Measurements from ENCODE around the gene EFNA4.

Gene EFNA4

DNA sequence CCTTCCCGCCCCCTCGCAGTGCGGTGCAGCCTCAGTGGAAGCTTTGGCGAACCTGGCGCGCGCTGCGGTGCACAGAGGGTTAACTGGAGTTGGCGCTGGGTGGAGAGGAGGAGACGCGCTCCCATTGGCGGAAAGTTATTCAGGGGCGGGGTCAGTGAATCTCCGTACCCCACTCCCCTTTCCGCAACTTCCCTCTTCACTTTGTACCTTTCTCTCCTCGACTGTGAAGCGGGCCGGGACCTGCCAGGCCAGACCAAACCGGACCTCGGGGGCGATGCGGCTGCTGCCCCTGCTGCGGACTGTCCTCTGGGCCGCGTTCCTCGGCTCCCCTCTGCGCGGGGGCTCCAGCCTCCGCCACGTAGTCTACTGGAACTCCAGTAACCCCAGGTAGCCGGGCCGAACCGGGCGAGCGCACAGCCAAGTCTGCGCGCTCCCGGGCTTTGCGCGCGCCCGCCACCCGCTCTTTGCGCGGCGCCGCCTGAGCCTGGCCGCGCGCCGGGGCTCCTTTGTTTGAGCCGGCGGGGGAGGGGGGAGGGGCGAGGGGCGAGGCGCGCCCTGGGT, at the start of gene EFNA4:
TSS of gene EFNA4 (plus strand) at position 191 of the 561 bp plus-strand sequence. CDS start at position 275, 84 bp downstream.
- no peaks in the 10 kb centered on the region for H3K9me3 Mint-ChIP-seq
- peak within 1 kb of the TSS; percentile 96 for H3K4me3 Mint-ChIP-seq
- no peaks in the 10 kb centered on the region for H3K27me3 Mint-ChIP-seq
- peaks cover 29% of the 10 kb centered on the region for H3K4me1 Mint-ChIP-seq
- DNase-seq (ENCODE audit: low spot score in 2 of 2) (peak; percentile 83 to 87), ATAC-seq (ENCODE audit: low read depth) (peak; percentile 83)
- H3K27ac Mint-ChIP-seq, result peak within 1 kb of the TSS; percentile 67
- H3K36me3 Mint-ChIP-seq, result peaks cover 13% of the 10 kb centered on the region

- H3K4me3 Mint-ChIP-seq, result no peak overlapping the region
- DNase-seq (ENCODE audit: low spot score in 2 of 2), result no peak
- peaks cover 1% of the 10 kb centered on the region for H3K36me3 Mint-ChIP-seq
- H3K27ac Mint-ChIP-seq, result no peak overlapping the region
- H3K4me1 Mint-ChIP-seq, result peaks cover 57% of the 10 kb centered on the region
- H3K9me3 Mint-ChIP-seq, result no peaks in the 10 kb centered on the region
- H3K27me3 Mint-ChIP-seq, result no peaks in the 10 kb centered on the region
- no peak for ATAC-seq (ENCODE audit: low read depth)
Observed at GRCh38 chr1:155014709-155015508, 48.6 kb upstream of the EFNA4 start.

DNA sequence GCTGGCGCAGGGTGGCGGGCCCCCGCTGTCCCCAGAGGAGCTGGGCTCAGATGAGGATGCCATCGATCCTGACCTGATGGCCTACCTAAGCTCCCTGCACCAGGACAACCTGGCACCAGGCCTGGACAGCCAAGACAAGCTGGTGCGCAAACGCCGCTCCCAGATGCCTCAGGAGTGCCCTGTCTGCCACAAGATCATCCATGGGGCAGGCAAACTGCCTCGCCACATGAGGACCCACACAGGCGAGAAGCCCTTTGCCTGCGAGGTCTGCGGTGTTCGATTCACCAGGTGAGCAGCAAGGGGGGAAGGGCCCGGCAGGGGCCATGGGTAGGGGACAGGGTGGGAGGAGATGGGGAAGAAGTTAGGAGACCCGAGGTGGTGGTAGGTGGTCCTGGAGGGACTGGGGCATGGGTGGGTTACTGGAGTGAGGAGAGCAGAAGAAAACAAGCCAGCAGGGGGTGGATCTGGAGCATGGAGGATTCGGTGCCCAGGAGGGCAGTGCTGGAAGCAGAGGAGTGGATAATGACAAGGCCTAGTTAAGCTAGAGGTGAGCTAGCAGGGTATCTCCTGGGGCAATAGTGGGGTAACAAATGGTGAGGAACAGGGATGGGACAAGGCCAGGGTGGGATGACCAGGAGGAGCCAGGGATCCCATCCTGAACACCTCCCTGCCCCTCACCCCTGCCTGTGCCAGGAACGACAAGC, 47.9 kb upstream of the EFNA4 start:
- peak overlapping the region; percentile 83 for H3K27ac Mint-ChIP-seq
- no peaks in the 10 kb centered on the region for H3K9me3 Mint-ChIP-seq
- peak; percentile 0 for ATAC-seq (ENCODE audit: low read depth)
- H3K27me3 Mint-ChIP-seq, result no peaks in the 10 kb centered on the region
- DNase-seq (ENCODE audit: low spot score in 2 of 2), result no peak
- no peaks in the 10 kb centered on the region for H3K36me3 Mint-ChIP-seq
- peak overlapping the region; percentile 1 for H3K4me3 Mint-ChIP-seq
- peaks cover 52% of the 10 kb centered on the region for H3K4me1 Mint-ChIP-seq

DNA sequence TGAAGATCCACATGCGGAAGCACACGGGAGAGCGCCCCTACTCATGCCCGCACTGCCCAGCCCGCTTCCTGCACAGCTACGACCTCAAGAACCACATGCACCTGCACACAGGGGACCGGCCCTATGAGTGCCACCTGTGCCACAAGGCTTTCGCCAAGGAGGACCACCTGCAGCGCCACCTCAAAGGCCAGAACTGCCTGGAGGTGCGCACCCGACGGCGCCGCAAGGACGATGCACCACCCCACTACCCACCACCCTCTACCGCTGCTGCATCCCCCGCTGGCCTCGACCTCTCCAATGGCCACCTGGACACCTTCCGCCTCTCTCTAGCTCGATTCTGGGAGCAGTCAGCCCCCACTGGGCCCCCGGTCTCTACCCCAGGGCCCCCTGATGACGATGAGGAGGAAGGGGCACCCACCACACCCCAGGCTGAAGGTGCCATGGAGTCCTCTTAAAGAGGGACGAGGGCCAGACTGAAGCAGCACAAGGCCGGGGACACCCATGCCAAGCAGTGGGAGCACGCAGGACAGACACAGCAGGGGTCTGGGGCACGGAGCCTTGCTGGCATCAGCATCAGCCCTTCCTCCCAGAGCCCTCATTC, 47.2 kb upstream of the EFNA4 start:
- Mint-ChIP-seq H3K9me3 (no peaks in the 10 kb centered on the region), H3K4me3 (peak overlapping the region; percentile 73), H3K4me1 (peaks cover 48% of the 10 kb centered on the region), H3K27me3 (no peaks in the 10 kb centered on the region), H3K27ac (peak overlapping the region; percentile 83), H3K36me3 (no peaks in the 10 kb centered on the region)
- DNase-seq (ENCODE audit: low spot score in 2 of 2), result peak; percentile 34 to 50
- ATAC-seq (ENCODE audit: low read depth), result peak; percentile 59

DNA sequence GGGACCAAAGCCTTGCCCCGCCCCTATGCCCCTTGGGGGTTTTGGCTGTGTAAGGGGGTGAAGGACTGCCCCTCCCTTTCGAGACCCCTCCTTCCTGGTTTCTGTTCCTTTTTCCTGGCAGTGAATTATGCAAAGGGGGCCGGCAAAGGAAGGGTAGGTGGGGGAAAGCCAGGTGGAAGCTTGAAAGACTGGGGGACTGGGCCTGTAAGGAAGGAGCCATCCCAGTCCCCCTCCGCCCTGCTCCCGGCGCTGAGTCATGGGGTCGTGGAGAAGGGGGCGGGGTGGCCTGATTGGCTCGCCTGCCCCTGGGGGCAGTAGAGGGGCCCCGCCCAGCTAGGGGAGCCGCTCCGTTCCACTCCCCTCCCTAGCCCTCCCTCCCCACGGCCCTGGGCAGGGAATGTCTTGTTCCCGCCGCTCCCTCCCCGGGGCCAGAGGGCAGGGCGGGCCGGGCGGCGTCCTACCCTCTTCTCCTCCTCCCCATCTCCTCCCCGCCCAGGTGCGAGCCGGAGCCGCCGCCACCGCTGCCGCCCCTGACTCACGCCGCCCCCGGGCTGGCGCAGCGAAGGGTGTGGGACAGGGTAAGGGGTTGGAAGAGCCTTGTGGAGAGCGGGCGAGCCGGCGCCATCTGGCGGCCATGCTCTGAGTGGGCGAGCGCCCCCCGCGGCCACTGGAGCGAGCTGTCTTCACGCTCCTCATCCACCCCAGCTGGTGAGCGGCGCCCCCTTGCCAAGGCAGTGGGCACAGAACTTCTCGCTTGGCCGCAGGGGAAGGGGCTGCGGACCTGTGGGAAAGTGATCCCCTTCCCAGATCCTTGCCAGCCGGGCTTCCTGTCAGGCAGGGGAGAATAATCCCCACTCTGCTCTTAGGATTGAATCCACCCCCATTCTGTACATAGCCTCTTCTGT, 46.2 kb upstream of the EFNA4 start:
- DNase-seq (ENCODE audit: low spot score in 2 of 2), result peak; percentile 85 to 88
- peaks cover 49% of the 10 kb centered on the region for H3K4me1 Mint-ChIP-seq
- no peaks in the 10 kb centered on the region for H3K27me3 Mint-ChIP-seq
- no peaks in the 10 kb centered on the region for H3K36me3 Mint-ChIP-seq
- H3K9me3 Mint-ChIP-seq, result no peaks in the 10 kb centered on the region
- peak overlapping the region; percentile 83 for H3K27ac Mint-ChIP-seq
- H3K4me3 Mint-ChIP-seq, result peak overlapping the region; percentile 84
- ATAC-seq (ENCODE audit: low read depth), result peak; percentile 79

- peak; percentile 8 for ATAC-seq (ENCODE audit: low read depth)
- Mint-ChIP-seq H3K36me3 (no peaks in the 10 kb centered on the region), H3K4me1 (peaks cover 45% of the 10 kb centered on the region)
Observed at GRCh38 chr1:155017946-155018316, 45.6 kb upstream of the EFNA4 start.

DNA sequence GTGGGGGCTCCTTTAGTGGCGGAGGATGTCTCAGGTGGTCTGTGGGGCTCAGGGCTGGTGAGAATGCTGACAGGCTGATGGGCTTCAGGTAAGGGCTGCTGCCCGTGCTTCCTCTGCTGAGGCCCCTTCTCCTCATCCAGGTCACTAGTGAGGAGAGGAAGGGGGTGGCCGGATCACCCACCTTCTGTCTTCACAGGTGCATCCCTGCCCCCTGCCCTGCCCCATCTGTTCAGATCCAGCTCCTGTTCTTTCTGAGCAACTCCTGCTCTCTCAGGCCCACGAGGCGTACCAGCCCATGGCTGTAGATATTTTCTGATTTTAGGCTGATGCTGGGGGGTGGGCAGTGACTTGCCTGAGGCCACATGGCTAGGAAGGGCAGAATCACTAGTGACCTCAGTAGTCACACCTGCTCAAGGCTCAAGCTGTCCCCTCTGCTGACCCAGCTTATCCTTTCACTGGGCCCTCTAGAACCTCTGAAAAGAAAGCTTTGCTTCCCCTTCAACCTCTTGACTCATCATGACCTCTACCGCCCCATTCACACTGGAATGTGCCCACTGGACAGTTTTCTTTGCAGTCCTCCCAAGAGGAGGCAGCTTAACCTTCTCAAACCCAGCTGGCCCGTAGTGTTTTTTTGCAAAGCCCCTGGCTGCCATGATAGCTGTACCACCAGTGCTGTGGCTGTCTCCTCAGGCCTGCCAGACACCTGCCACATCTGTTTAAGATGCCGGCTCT, 44.8 kb upstream of the EFNA4 start:
- Mint-ChIP-seq H3K27me3 (no peaks in the 10 kb centered on the region), H3K36me3 (no peaks in the 10 kb centered on the region), H3K4me3 (no peak overlapping the region), H3K4me1 (peaks cover 36% of the 10 kb centered on the region), H3K9me3 (no peaks in the 10 kb centered on the region), H3K27ac (peak overlapping the region; percentile 45)
- no peak for ATAC-seq (ENCODE audit: low read depth)
- DNase-seq (ENCODE audit: low spot score in 2 of 2), result no peak

More at GRCh38 chr1:155017946-155018316, 45.6 kb upstream of the EFNA4 start:
- Mint-ChIP-seq H3K27me3 (no peaks in the 10 kb centered on the region), H3K27ac (peak overlapping the region; percentile 83), H3K4me3 (peak overlapping the region; percentile 84), H3K9me3 (no peaks in the 10 kb centered on the region)
- DNase-seq (ENCODE audit: low spot score in 2 of 2), result peak in 1 of 2 donors; percentile 22

- no peak for DNase-seq (ENCODE audit: low spot score in 2 of 2)
- Mint-ChIP-seq H3K4me1 (peaks cover 31% of the 10 kb centered on the region), H3K27ac (peak overlapping the region; percentile 45), H3K27me3 (no peaks in the 10 kb centered on the region), H3K4me3 (peak overlapping the region; percentile 43), H3K36me3 (no peaks in the 10 kb centered on the region), H3K9me3 (no peaks in the 10 kb centered on the region)
- ATAC-seq (ENCODE audit: low read depth), result no peak
Observed at GRCh38 chr1:155019377-155020245, 43.9 kb upstream of the EFNA4 start.

GRCh38 chr1:155022136-155022926, 41.2 kb upstream of the EFNA4 start:
- Mint-ChIP-seq H3K9me3 (no peaks in the 10 kb centered on the region), H3K27me3 (no peaks in the 10 kb centered on the region), H3K4me1 (peaks cover 16% of the 10 kb centered on the region), H3K27ac (no peak overlapping the region), H3K4me3 (no peak overlapping the region), H3K36me3 (no peaks in the 10 kb centered on the region)
- ATAC-seq (ENCODE audit: low read depth), result no peak
- DNase-seq (ENCODE audit: low spot score in 2 of 2), result no peak

- Mint-ChIP-seq H3K27me3 (no peaks in the 10 kb centered on the region), H3K4me1 (peaks cover 14% of the 10 kb centered on the region), H3K36me3 (no peaks in the 10 kb centered on the region), H3K4me3 (no peak overlapping the region), H3K9me3 (no peaks in the 10 kb centered on the region), H3K27ac (no peak overlapping the region)
- no peak for DNase-seq (ENCODE audit: low spot score in 2 of 2)
- ATAC-seq (ENCODE audit: low read depth), result no peak
Observed at GRCh38 chr1:155022927-155023236, 40.7 kb upstream of the EFNA4 start.

DNA sequence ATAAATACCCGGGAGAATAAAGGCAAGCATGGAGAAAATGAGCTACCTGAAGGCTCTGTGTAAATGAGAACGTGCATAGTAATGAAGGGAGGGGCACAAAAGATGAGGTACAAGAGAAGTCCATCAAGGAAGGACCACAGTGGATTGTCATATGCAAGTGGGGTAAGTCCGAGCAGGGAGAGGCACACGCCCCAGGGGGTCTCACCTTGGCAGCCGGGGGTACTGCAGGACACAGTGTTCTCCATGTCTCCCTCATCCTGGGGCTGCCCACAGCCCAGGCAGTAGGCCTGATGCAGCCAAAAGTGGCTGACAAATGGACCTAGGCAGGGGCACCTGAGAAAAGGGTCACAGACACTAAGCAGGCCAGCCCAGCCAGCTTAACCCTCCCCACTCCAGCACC, 39.9 kb upstream of the EFNA4 start:
- Mint-ChIP-seq H3K9me3 (no peaks in the 10 kb centered on the region), H3K27me3 (no peaks in the 10 kb centered on the region), H3K27ac (no peak overlapping the region), H3K4me3 (no peak overlapping the region), H3K4me1 (peaks cover 13% of the 10 kb centered on the region), H3K36me3 (no peaks in the 10 kb centered on the region)
- no peak for DNase-seq (ENCODE audit: low spot score in 2 of 2)
- ATAC-seq (ENCODE audit: low read depth), result no peak

GRCh38 chr1:155024315-155024714, 39.2 kb upstream of the EFNA4 start:
- H3K9me3 Mint-ChIP-seq, result no peaks in the 10 kb centered on the region
- DNase-seq (ENCODE audit: low spot score in 2 of 2) (no peak), ATAC-seq (ENCODE audit: low read depth) (no peak)
- H3K27me3 Mint-ChIP-seq, result no peaks in the 10 kb centered on the region
- no peak overlapping the region for H3K4me3 Mint-ChIP-seq
- H3K27ac Mint-ChIP-seq, result no peak overlapping the region
- peaks cover 15% of the 10 kb centered on the region for H3K4me1 Mint-ChIP-seq
- no peaks in the 10 kb centered on the region for H3K36me3 Mint-ChIP-seq

All from memory B cell (primary cell).